Measurements from ENCODE around the gene S1PR5.
A peak's percentile ranks its signal among the peaks of the same experiment; 100 is the strongest.

Gene S1PR5

DNA sequence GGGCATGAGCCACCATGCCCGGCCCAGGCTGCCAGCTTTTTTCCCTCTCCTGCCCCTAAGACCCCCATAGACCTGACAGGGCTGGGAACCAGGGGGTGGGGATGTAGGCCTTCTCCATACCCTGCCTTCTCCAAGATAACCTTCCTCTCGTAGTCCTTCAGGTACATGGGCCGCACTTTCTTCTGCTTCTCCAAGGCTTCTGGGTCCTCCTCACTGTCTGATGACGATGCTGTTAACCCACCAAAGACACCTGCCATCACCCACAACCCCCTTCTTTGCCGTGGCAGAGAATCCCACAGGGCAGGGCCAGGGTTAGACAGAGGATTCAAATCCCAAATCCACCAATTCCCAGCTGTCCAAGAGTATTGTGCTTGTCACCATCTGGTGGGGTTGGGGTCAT, 45.4 kb upstream of the S1PR5 start:
- peaks cover 5% of the 10 kb centered on the region for H3K4me1 ChIP-seq
- H3K36me3 ChIP-seq, result peaks cover 38% of the 10 kb centered on the region
- no peak for TF ChIP-seq CTCF (IDR thresholded peaks at IDR 0.05; ENCODE audit: low read depth, low read length)

GRCh38 chr19:10560154-10560553, 42.9 kb upstream of the S1PR5 start:
- Histone ChIP-seq H3K4me3 (ENCODE audit: low read depth, low read length) (no peak overlapping the region), H3K9me3 (no peaks in the 10 kb centered on the region), H3K36me3 (peaks cover 62% of the 10 kb centered on the region), H3K4me1 (no peaks in the 10 kb centered on the region; the same call in 1 of the 2 replicates), H3K27me3 (no peaks in the 10 kb centered on the region)
- no peak for DNase-seq
- TF ChIP-seq CTCF (IDR thresholded peaks at IDR 0.05; ENCODE audit: low read depth, low read length), result no peak

More for the DNA sequence above, 45.4 kb upstream of the S1PR5 start:
- Histone ChIP-seq H3K4me3 (ENCODE audit: low read depth, low read length) (no peak overlapping the region), H3K9me3 (no peaks in the 10 kb centered on the region), H3K27me3 (no peaks in the 10 kb centered on the region)
- DNase-seq, result no peak

GRCh38 chr19:10557603-10558197, 40.5 kb upstream of the S1PR5 start:
- Histone ChIP-seq H3K9me3 (no peaks in the 10 kb centered on the region), H3K4me3 (ENCODE audit: low read depth, low read length) (no peak overlapping the region), H3K36me3 (peaks cover 80% of the 10 kb centered on the region), H3K27me3 (no peaks in the 10 kb centered on the region), H3K4me1 (no peaks in the 10 kb centered on the region)
- no peak for DNase-seq
- no peak for TF ChIP-seq CTCF (IDR thresholded peaks at IDR 0.05; ENCODE audit: low read depth, low read length)

- Histone ChIP-seq H3K9me3 (no peaks in the 10 kb centered on the region), H3K4me3 (ENCODE audit: low read depth, low read length) (no peak overlapping the region), H3K27me3 (no peaks in the 10 kb centered on the region), H3K36me3 (peaks cover 90% of the 10 kb centered on the region), H3K4me1 (no peaks in the 10 kb centered on the region)
- no peak for DNase-seq
- no peak for TF ChIP-seq CTCF (IDR thresholded peaks at IDR 0.05; ENCODE audit: low read depth, low read length)
Measured at GRCh38 chr19:10555610-10555973, 38.3 kb upstream of the S1PR5 start.

DNA sequence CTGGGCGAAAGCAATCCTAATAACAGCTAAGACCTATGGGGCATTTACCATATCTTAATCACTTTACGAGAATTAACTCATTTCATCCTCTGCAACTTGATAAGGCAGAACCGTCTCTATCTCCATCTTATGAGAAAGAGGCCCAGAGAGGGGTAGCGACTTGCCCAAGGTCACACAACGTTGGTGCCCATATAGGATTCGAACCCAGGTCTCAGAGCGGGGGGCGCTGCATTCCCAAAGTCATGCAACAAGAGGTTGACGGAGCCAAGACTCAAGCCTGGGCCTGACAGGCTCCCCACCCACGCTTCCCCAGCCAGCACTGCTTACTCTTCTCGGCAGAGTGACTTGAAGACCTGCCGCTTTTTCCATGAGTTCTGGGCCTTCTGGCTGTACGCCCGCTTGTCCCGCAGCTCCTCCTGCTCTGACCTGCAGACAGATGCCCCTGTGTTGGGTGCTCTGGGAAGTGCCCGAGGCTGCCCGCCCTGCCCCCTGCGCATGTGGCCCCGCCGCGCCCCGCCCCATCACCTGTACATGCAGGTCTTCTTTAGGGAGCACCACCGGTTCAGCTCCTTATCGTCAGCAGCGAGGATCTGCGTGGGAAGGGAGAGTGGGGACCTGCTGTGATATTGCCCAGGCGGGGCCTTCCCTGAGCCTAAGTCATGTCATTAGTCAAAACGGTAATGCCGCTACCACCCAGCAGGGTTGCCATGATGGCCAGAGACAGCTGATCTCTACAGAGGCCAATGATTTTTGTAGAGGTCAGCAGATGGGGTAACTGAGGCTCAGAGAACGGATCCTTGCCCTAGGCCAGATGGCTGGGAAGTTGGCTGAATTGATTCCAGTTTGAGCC, 37.7 kb upstream of the S1PR5 start:
- Histone ChIP-seq H3K9me3 (no peaks in the 10 kb centered on the region), H3K36me3 (peaks cover 88% of the 10 kb centered on the region)

More for the DNA sequence above, 37.7 kb upstream of the S1PR5 start:
- peak; percentile 8; the same call in 1 of the 2 replicates for TF ChIP-seq CTCF (IDR thresholded peaks at IDR 0.05; ENCODE audit: low read depth, low read length)
- DNase-seq, result no peak
- Histone ChIP-seq H3K4me1 (no peaks in the 10 kb centered on the region), H3K27me3 (no peaks in the 10 kb centered on the region), H3K4me3 (ENCODE audit: low read depth, low read length) (no peak overlapping the region)

Data from BE2C (cell line).